Psoas muscle (tissue), 8 donors: ENCODE measurements around the gene TBC1D22A. TPM values are rescaled to one million over a fixed set of nuclear protein-coding genes. Genes with fewer than 3 reads are reported as not detected.

ENCODE experiments used
- ATAC-seq, 4 donors: fragments of 200-7000 bp; cut with Tn5 transposase; one replicate each; pipeline ENCODE4 v1.9.1; 2020; ENCODE audit warnings: moderate library complexity in 3 of 4, mild to moderate bottlenecking in 2 of 4
- DNase-seq, 2 donors: peaks; one replicate each; pipeline ENCODE4 v3.0.0-alpha.2; 2020
- H3K27ac ChIP-seq: fragments of 200-600 bp; one replicate; pipeline ENCODE4 v1.8.0; 2022
- H3K27me3 ChIP-seq, 3 donors: fragments of 200-600 bp in 1 of 3; one replicate each; pipeline versions ENCODE4 v1.6.1 to v1.8.0; 2013 to 2022; ENCODE audit warnings: low read length in 2 of 3, mild to moderate bottlenecking in 2 of 3, moderate library complexity in 1 of 3; ENCODE audit not compliant: insufficient read depth in 3 of 3
- H3K36me3 ChIP-seq, 2 donors: fragments of 200-600 bp in 1 of 2; one replicate each; pipeline versions ENCODE4 v1.6.1 to v1.8.0; 2013 to 2022; ENCODE audit warnings: low read depth in 1 of 2, mild to moderate bottlenecking in 1 of 2, moderate library complexity in 1 of 2; ENCODE audit not compliant: insufficient read depth in 1 of 2
- H3K4me1 ChIP-seq: fragments of 200-600 bp; one replicate; pipeline ENCODE4 v1.8.0; 2022
- H3K4me3 ChIP-seq: fragments of 200-600 bp; one replicate; pipeline ENCODE4 v1.8.0; 2022; ENCODE audit warnings: mild to moderate bottlenecking
- H3K9me3 ChIP-seq: fragments of 200-600 bp; one replicate; pipeline ENCODE4 v1.8.0; 2022
- CTCF ChIP-seq: fragments of 200-600 bp; IDR thresholded peaks from one replicate; pipeline ENCODE4 v1.8.0; 2022; ENCODE audit warnings: antibody characterized with exemption
- WGBS, 3 donors: extraction: QIAGEN DNeasy Blood & Tissue Kit; methylation state at CpG; one replicate each; pipeline versions ENCODE4 v1.1.6 to v1.1.7; 2013; 5-methylcytosine and 5-hydroxymethylcytosine counted together
- intact Hi-C, 2 donors: fragments of 100-400 bp; cut with DNase I; formaldehyde crosslinking; loops; one replicate each; pipeline versions ENCODE4 v1.11.0 to v1.14.2; 2022
- polyA plus RNA-seq, 3 donors: library from polyadenylated mRNA; stranded (reverse); fragments of 200-250 nt; gene quantifications; one replicate each; pipeline ENCODE4 v1.2.3, GENCODE V29; 2013
- total RNA-seq, 4 donors: library from RNA; stranded (reverse); fragmentation: NEBNext Ultra II Directional in 2 of 4; extraction: Animal tissue kit (Norgen Biotek cat#: 25700) in 2 of 4; gene quantifications; one replicate each; pipeline versions ENCODE4 v1.2.1 to v1.2.4, GENCODE V29; 2021 to 2023
- donor health status: healthy with polysubstance abuse.
- donor health status: DM: no; HTN: no; CAD: no; lungs with moderate emphysema.
- donor health status: Bipolar disorder and iron deficiency.
- donor health status: healthy.
- donor health status: DM: yes; HTN: yes; CAD: no.
- donor health status: DM: no; HTN: no; CAD: no.
- donor health status: DM: no; HTN: no; CAD: no.
- donor health status: DM: yes; HTN: yes; CAD: no.

Gene TBC1D22A
- total and polyA plus RNA-seq, 7 donors: 11.7 to 25.0 (median 18.9) TPM

GRCh38 chr22:47038206-47038835, 275.9 kb downstream of the TBC1D22A start:
- Histone ChIP-seq H3K9me3 (no peaks in the 10 kb centered on the region), H3K4me1 (no peaks in the 10 kb centered on the region), H3K27ac (no peak overlapping the region), H3K27me3 (no peaks in the 10 kb centered on the region), H3K36me3 (no peaks in the 10 kb centered on the region), H3K4me3 (no peak overlapping the region)
- DNase-seq (peak; percentile 4 to 34), ATAC-seq (no peak)
- intact Hi-C loops: no loop called here
- 90 to 93% (median 93%) methylated on average over 18 of the region's 18 CpGs for WGBS, 3 donors
- TF ChIP-seq CTCF: no peak

- no peaks in the 10 kb centered on the region for H3K36me3 ChIP-seq
- intact Hi-C loops: no loop called here
- ATAC-seq: no peak
- H3K27me3 ChIP-seq: no peaks in the 10 kb centered on the region
- no peaks in the 10 kb centered on the region for H3K4me1 ChIP-seq
- H3K9me3 ChIP-seq: no peaks in the 10 kb centered on the region
- no peak overlapping the region for H3K4me3 ChIP-seq
- 85 to 92% (median 90%) methylated on average over 5 of the region's 5 CpGs for WGBS, 3 donors
- DNase-seq: no peak
- H3K27ac ChIP-seq: no peak overlapping the region
- no peak for TF ChIP-seq CTCF
These were observed 276.9 kb downstream of the TBC1D22A start for GRCh38 chr22:47039356-47039755.

- Histone ChIP-seq H3K4me1 (no peaks in the 10 kb centered on the region), H3K36me3 (no peaks in the 10 kb centered on the region), H3K27ac (no peak overlapping the region), H3K4me3 (no peak overlapping the region), H3K27me3 (no peaks in the 10 kb centered on the region), H3K9me3 (no peaks in the 10 kb centered on the region)
- ATAC-seq: no peak
- no peak for TF ChIP-seq CTCF
- 83 to 89% (median 86%) methylated on average over 25 of the region's 25 CpGs for WGBS, 3 donors
- peak in 1 of 2 donors; percentile 19 for DNase-seq
- intact Hi-C loops: no loop called here
These were observed 278.2 kb downstream of the TBC1D22A start for GRCh38 chr22:47040486-47041270.

- Histone ChIP-seq H3K4me3 (no peak overlapping the region), H3K36me3 (no peaks in the 10 kb centered on the region), H3K27me3 (no peaks in the 10 kb centered on the region), H3K9me3 (no peaks in the 10 kb centered on the region), H3K27ac (no peak overlapping the region), H3K4me1 (no peaks in the 10 kb centered on the region)
- intact Hi-C loops: no loop called here
- no peak for ATAC-seq
- 86 to 89% (median 87%) methylated on average over 27 of the region's 27 CpGs for WGBS, 3 donors
- DNase-seq: peak in 1 of 2 donors; percentile 37
- no peak for TF ChIP-seq CTCF
These were observed 279.0 kb downstream of the TBC1D22A start for GRCh38 chr22:47041271-47042115.
